A673 (cell line): ENCODE data around the gene NLGN3.

Experiments used
- CTCF ChIP-seq: fragments of 300-800, 200-600 bp; sonication (generic); conservative IDR thresholded peaks from 2 replicates; pipeline ENCODE4 v1.5.1; 2017; ENCODE audit warnings: low read depth, mild to moderate bottlenecking, antibody characterized with exemption, low read length, moderate library complexity, mixed read lengths
- EZH2 ChIP-seq: fragments of 200-600 bp; sonication (generic); IDR thresholded peaks from 2 replicates; pipeline ENCODE4 v1.6.1; 2017; ENCODE audit warnings: borderline replicate concordance, low read depth, mild to moderate bottlenecking, mixed read lengths, antibody characterized with exemption, low read length; ENCODE audit not compliant: poor library complexity, severe bottlenecking

- no peak for TF ChIP-seq CTCF
- no peak for TF ChIP-seq EZH2
Observed at GRCh38 chrX:71195964-71196649, 51.5 kb downstream of the NLGN3 start.
